Measurements from ENCODE around the gene POLQ. TPM values are rescaled to one million over a fixed set of nuclear protein-coding genes. Genes with fewer than 3 reads are reported as not detected.

The POLQ gene
- total RNA-seq, 1 donor from 2014 or later = 1.4 TPM

Other genes starting within 250 kb of the POLQ start
- gene ARGFX, start 22.0 kb upstream of the POLQ start, total RNA-seq = not detected in 2 replicates
- gene FBXO40, start 47.4 kb upstream of the POLQ start, total RNA-seq = not detected in 2 replicates
- 434 and 440 TPM in 2 replicates for gene HCLS1, start 114.9 kb upstream of the POLQ start, total RNA-seq
- gene GOLGB1, start 203.8 kb upstream of the POLQ start, total RNA-seq = 37.3 and 44.7 TPM in 2 replicates

Data from activated B cell treated with CpG ODN at 0.5 μM for 24 hours (primary cell).